Activated CD4-positive, alpha-beta T cell treated with anti-CD3 and anti-CD28 coated beads for 36 hours (primary cell): ENCODE data around the gene MBNL2. TPM values are rescaled to one million over a fixed set of nuclear protein-coding genes. Genes with fewer than 3 reads are reported as not detected.
A peak's percentile ranks its signal among the peaks of the same experiment; 100 is the strongest.

Experiments used
- ATAC-seq: fragments of 200-7000 bp; cut with Tn5 transposase; one replicate; pipeline ENCODE4 v1.10.0; 2021; ENCODE audit warnings: mild to moderate bottlenecking, moderate library complexity
- CTCF ChIA-PET: fragments of 350-600 bp; sonication (Branson Sonifier 250); formaldehyde crosslinking; loops from one replicate; lab custom pipeline; 2021; ENCODE audit warnings: antibody characterized with exemption; lab: Charles Lee
- POLR2A ChIA-PET: fragments of 350-600 bp; sonication (Branson Sonifier 250); formaldehyde crosslinking; loops from one replicate; lab custom pipeline; 2021; ENCODE audit warnings: antibody characterized with exemption, inconsistent platforms; lab: Charles Lee
- DNase-seq: peaks from one replicate; pipeline ENCODE4 v3.0.0-alpha.2; 2020
- H3K27ac Mint-ChIP-seq: one replicate; pipeline ENCODE4 v1.8.0; 2021; ENCODE audit warnings: mixed read lengths
- H3K27me3 Mint-ChIP-seq: one replicate; pipeline ENCODE4 v1.8.0; 2021; ENCODE audit warnings: mixed read lengths
- H3K36me3 Mint-ChIP-seq: one replicate; pipeline ENCODE4 v1.8.0; 2021; ENCODE audit warnings: low read depth, mixed read lengths
- H3K4me1 Mint-ChIP-seq: one replicate; pipeline ENCODE4 v1.8.0; 2021; ENCODE audit warnings: mixed read lengths
- H3K4me3 Mint-ChIP-seq: one replicate; pipeline ENCODE4 v1.8.0; 2021; ENCODE audit warnings: mild to moderate bottlenecking, moderate library complexity, mixed read lengths
- H3K9me3 Mint-ChIP-seq: one replicate; pipeline ENCODE4 v1.8.0; 2021; ENCODE audit warnings: low read depth, mixed read lengths
- intact Hi-C, 2 experiments: fragments of 100-400 bp; cut with DNase I in 1 of 2; cut with micrococcal nuclease in 1 of 2; formaldehyde crosslinking; loops; one replicate each; pipeline versions ENCODE4 v1.14.2 to v1.15.1; 2022 to 2024; cut with DNase I, micrococcal nuclease
- total RNA-seq, 2 experiments: library from RNA; stranded (reverse); gene quantifications; one replicate each; pipeline ENCODE4 v1.2.3, GENCODE V29; 2021

The MBNL2 gene
- total RNA-seq, 2 experiments from 2014 or later = 16.7 to 24.5 TPM

DNA sequence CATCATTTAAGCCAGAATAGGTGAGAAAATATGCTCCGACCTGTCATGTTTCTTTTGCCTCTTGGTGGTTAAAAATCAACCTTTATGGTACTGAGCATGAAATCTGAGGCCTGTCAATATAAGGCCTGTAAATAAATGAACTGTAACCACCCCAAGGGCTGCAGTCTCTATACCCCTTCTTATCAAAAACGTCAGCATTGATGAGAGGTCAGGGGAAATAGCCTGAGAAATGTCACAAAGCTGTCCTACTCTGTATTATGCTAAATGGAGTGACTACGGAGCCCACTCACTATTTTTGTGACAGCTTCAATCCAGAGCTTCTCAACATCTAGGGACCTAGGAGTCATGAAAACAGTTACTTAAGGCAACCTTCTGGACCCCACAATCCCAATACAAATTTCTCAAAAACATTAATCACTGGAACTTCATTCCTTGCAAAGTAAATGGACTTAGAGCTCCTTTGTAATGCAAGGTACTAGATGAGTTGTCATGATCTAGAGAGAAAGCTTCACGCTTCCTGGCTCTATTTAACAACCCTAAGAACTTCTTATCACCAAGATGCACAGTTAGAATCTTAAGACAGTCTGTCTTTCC, 209.1 kb downstream of the MBNL2 start:
- Mint-ChIP-seq H3K27ac (no peak overlapping the region), H3K9me3 (peaks cover 2% of the 10 kb centered on the region), H3K36me3 (peaks cover 1% of the 10 kb centered on the region), H3K27me3 (peaks cover 7% of the 10 kb centered on the region), H3K4me1 (peaks cover 19% of the 10 kb centered on the region), H3K4me3 (peak overlapping the region; percentile 94)
- ATAC-seq = no peak
- CTCF ChIA-PET = interaction anchor here (0.6 to 1.1 kb wide), 6 partner anchors 9 to 1612 kb away, joined by 3 to 4 read pairs (median 4); no protein-coding TSS in a partner anchor
- DNase-seq = no peak
- intact Hi-C loops = loop anchor here in 1 of 2 experiments (5.0 to 10.0 kb wide), 3 partner anchors 106 to 1754 kb away; partner anchors contain the start of genes DNAJC3 and STK24
- POLR2A ChIA-PET = no interaction called here

DNA sequence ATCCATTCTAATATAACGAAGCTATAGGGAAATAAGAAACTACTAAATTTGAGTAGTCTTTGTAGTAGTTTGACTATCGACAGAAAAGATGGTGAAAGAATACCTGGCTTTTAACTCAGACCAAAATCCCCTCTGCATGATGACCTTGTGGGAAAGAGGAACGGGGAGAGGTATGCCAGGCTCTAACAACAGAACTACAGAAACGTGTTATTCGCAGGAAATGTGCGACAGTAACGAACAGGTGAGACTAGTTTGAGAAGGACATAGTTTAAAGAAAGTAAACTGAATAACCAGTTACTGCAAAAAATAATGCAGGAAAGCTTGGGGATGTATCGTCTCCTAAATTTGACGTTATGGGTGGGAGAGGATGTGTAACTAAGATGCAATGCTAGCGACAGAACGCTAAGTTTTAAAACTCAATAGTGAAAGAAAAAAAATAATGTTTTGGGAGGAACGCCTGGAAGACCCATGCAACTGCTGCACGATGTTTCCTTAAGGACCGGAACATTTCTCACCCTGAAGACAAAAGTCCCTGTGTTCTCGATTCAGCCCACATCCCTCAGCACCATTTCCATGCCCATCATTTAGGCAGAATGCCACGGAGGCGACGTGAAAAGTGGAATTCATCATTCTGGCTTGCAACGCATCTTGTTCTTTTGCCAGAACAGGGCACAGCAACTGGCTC, 210.2 kb downstream of the MBNL2 start:
- H3K4me3 Mint-ChIP-seq = peak overlapping the region; percentile 94
- DNase-seq (no peak), ATAC-seq (no peak)
- H3K27ac Mint-ChIP-seq = peak overlapping the region; percentile 99
- peaks cover 25% of the 10 kb centered on the region for H3K4me1 Mint-ChIP-seq
- peaks cover 5% of the 10 kb centered on the region for H3K27me3 Mint-ChIP-seq
- CTCF ChIA-PET = interaction anchor here (0.7 to 1.3 kb wide), 5 partner anchors 10 to 323 kb away, joined by 3 to 5 read pairs (median 4); no protein-coding TSS in a partner anchor
- intact Hi-C loops = loop anchor here (2.0 to 10.0 kb wide), 6 partner anchors 105 to 1756 kb away; partner anchors contain the start of genes DNAJC3 (in 2 of the 2) and STK24 (in 1 of the 2)
- POLR2A ChIA-PET = interaction anchor here (0.6 to 1.3 kb wide), 2 partner anchors 21 to 1756 kb away, joined by 3 to 5 read pairs; partner anchors contain the start of gene DNAJC3
- H3K9me3 Mint-ChIP-seq = no peaks in the 10 kb centered on the region
- peaks cover 1% of the 10 kb centered on the region for H3K36me3 Mint-ChIP-seq

- ATAC-seq = peak; percentile 85
- POLR2A ChIA-PET = interaction anchor here (0.6 to 1.3 kb wide), 4 partner anchors 22 to 1756 kb away, joined by 3 to 5 read pairs (median 4); partner anchors contain the start of gene DNAJC3
Measured at GRCh38 chr13:97432917-97433726, 211.0 kb downstream of the MBNL2 start.

DNA sequence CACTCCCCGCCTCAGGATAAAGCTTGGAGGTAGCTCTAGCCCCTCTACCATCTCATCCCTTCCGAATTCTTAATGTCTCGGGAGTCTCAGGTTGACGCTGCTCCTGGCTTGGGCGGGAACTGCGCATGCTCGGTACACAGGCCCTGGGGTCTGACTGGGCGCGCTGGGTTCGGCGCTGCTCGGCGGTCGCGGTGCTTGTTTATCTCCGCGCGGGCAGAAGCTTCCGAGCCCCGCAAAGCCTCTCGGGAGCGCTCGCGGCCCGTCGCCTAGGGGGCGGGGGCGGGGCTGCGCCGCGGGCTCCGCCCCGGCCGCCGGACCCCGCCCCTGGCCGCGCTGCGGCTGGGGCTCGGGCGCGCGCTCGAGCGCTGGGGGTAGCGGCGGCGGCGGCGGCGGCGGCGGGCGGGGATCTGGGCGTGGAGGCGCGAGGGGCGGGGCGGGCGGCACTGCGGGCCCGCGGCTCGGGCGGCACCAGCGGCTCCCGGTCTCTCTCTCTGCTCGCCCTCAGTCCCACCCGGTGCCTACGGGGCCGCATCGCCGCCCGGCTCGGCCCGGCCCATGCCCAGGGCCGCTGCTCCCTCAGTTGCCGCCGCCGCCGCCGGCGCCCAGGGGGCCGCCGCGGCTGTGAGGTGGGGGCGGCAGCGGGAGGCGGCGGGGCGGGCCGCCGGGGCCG, 211.7 kb downstream of the MBNL2 start, which contains the start of gene RAP2A:
RAP2A (plus strand) TSS at position 443 of the 670 bp plus-strand sequence. CDS start 302 bp downstream, outside the sequence.
- Mint-ChIP-seq H3K9me3 (no peaks in the 10 kb centered on the region), H3K4me1 (peaks cover 25% of the 10 kb centered on the region), H3K36me3 (peaks cover 1% of the 10 kb centered on the region), H3K27ac (peak within 1 kb of the TSS; percentile 99), H3K4me3 (peak within 1 kb of the TSS; percentile 94), H3K27me3 (peaks cover 3% of the 10 kb centered on the region)
- ChIA-PET CTCF (interaction anchor here (1.0 to 1.3 kb wide), 2 partner anchors 23 to 208 kb away, joined by 3 to 5 read pairs; no protein-coding TSS in a partner anchor), POLR2A (interaction anchor here (0.7 to 1.3 kb wide), 3 partner anchors 25 to 1757 kb away, joined by 3 to 5 read pairs (median 5); partner anchors contain the start of gene DNAJC3)
- intact Hi-C loops = loop anchor here (1.0 to 10.0 kb wide), 11 partner anchors 25 to 1757 kb away; partner anchors contain the start of genes DNAJC3 (in 2 of the 2), MBNL2 (in 2 of the 2) and STK24 (in 1 of the 2)
- peak; percentile 95 for DNase-seq
- peak; percentile 63 for ATAC-seq

More at GRCh38 chr13:97432917-97433726, 211.0 kb downstream of the MBNL2 start:
- peaks cover 25% of the 10 kb centered on the region for H3K4me1 Mint-ChIP-seq
- no peaks in the 10 kb centered on the region for H3K9me3 Mint-ChIP-seq
- H3K27me3 Mint-ChIP-seq = peaks cover 5% of the 10 kb centered on the region
- CTCF ChIA-PET = interaction anchor here (0.7 to 1.3 kb wide), 3 partner anchors 11 to 208 kb away, joined by 3 to 5 read pairs (median 3); no protein-coding TSS in a partner anchor
- H3K36me3 Mint-ChIP-seq = peaks cover 1% of the 10 kb centered on the region
- DNase-seq = peak; percentile 98
- H3K27ac Mint-ChIP-seq = peak overlapping the region; percentile 99
- intact Hi-C loops = loop anchor here (1.0 to 10.0 kb wide), 10 partner anchors 104 to 1756 kb away; partner anchors contain the start of genes DNAJC3 (in 2 of the 2), MBNL2 (in 2 of the 2) and STK24 (in 1 of the 2)
- H3K4me3 Mint-ChIP-seq = peak overlapping the region; percentile 94

DNA sequence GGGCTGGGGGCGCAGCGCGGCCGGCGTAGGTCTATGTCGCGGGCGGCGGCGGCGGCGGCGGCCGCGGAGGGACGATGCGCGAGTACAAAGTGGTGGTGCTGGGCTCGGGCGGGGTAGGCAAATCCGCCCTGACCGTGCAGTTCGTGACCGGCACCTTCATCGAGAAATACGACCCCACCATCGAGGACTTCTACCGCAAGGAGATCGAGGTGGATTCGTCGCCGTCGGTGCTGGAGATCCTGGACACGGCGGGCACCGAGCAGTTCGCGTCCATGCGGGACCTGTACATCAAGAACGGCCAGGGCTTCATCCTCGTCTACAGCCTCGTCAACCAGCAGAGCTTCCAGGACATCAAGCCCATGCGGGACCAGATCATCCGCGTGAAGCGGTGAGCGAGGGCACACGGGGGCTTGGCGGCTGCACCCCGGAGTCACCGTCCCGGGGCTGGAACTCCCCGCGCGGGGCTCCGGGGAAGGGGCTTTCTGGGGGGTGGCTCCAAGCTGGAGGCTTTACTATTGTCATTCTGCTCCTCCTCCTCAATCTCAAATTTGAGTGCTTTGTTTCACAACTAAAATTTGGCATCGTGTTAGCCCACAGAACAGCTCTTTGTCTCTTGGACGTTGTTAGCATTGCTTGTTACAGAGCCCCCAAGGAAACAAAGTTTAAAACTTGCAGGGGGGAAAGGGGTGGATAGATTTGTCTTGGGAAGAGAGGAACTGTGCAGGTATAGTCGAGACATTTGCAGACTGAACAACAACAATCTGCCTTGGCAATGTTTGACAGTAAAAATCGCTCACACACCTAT, 212.5 kb downstream of the MBNL2 start:
- intact Hi-C loops = loop anchor here (2.0 to 10.0 kb wide), 4 partner anchors 24 to 1757 kb away; partner anchors contain the start of genes DNAJC3 (in 1 of the 2) and STK24 (in 1 of the 2)
- ATAC-seq (no peak), DNase-seq (peak; percentile 63)
- peaks cover 25% of the 10 kb centered on the region for H3K4me1 Mint-ChIP-seq
- peak overlapping the region; percentile 94 for H3K4me3 Mint-ChIP-seq
- ChIA-PET POLR2A (no interaction called here), CTCF (interaction anchor here (0.7 to 1.2 kb wide), 3 partner anchors 14 to 223 kb away, joined by 3 read pairs; no protein-coding TSS in a partner anchor)
- peaks cover 1% of the 10 kb centered on the region for H3K27me3 Mint-ChIP-seq
- H3K9me3 Mint-ChIP-seq = no peaks in the 10 kb centered on the region
- peak overlapping the region; percentile 71 for H3K27ac Mint-ChIP-seq
- H3K36me3 Mint-ChIP-seq = peaks cover 1% of the 10 kb centered on the region

GRCh38 chr13:97435323-97435722, 213.2 kb downstream of the MBNL2 start:
- H3K4me1 Mint-ChIP-seq = peaks cover 25% of the 10 kb centered on the region
- ChIA-PET POLR2A (no interaction called here), CTCF (interaction anchor here (1.0 to 1.2 kb wide), 2 partner anchors 14 to 27 kb away, joined by 3 read pairs; no protein-coding TSS in a partner anchor)
- intact Hi-C loops = loop anchor here (2.0 to 10.0 kb wide), 3 partner anchors 23 to 1139 kb away; partner anchors contain the start of gene STK24 (in 1 of the 2)
- DNase-seq (no peak), ATAC-seq (no peak)
- H3K27me3 Mint-ChIP-seq = no peaks in the 10 kb centered on the region
- peaks cover 1% of the 10 kb centered on the region for H3K36me3 Mint-ChIP-seq
- peak overlapping the region; percentile 71 for H3K27ac Mint-ChIP-seq
- peak overlapping the region; percentile 94 for H3K4me3 Mint-ChIP-seq
- H3K9me3 Mint-ChIP-seq = no peaks in the 10 kb centered on the region

DNA sequence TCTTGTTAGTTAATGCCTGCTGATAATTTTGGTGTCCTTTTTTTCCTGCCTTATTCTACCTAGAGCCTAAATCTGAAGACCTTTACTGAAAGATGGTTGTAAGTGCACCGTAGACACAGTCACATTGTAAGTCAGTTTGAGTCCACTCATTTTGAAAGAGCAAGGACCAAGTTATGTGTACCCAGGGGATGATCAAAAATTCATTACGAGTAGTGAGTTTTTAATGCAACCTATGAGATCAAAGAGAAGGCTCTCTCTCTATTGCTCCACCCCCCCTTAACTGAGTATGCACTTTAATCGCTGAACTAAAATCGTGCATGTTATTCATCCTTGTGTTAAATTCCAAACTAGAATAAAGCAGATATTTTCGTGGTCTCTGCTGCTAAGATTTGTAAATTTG, 213.7 kb downstream of the MBNL2 start:
- peaks cover 1% of the 10 kb centered on the region for H3K36me3 Mint-ChIP-seq
- POLR2A ChIA-PET = no interaction called here
- H3K4me1 Mint-ChIP-seq = peaks cover 25% of the 10 kb centered on the region
- H3K27me3 Mint-ChIP-seq = no peaks in the 10 kb centered on the region
- no peaks in the 10 kb centered on the region for H3K9me3 Mint-ChIP-seq
- H3K27ac Mint-ChIP-seq = peak overlapping the region; percentile 71
- CTCF ChIA-PET = interaction anchor here (1.0 to 1.2 kb wide), 2 partner anchors 13 to 27 kb away, joined by 3 read pairs; no protein-coding TSS in a partner anchor
- peak overlapping the region; percentile 94 for H3K4me3 Mint-ChIP-seq
- DNase-seq (no peak), ATAC-seq (no peak)
- intact Hi-C loops = loop anchor here (2.0 to 10.0 kb wide), 3 partner anchors 23 to 1139 kb away; partner anchors contain the start of gene STK24 (in 1 of the 2)

DNA sequence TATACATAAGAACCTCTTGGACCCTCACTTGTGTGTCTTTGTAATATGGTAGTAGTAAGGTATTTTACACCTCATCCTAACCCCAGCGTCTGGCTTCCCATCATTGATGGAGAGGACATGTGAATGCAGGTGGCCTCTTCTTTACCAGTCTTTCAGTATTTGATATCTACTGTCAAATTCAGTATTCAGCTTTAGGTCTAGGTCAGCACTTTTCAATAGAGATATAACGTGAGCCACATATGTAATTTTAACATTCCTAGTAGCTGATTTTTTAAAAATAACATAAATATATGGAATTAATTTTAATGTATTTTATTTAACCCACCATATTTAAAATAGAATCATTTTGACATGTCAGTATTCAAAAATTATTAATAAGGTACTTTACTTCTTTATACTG, 214.7 kb downstream of the MBNL2 start:
- Mint-ChIP-seq H3K27me3 (no peaks in the 10 kb centered on the region), H3K36me3 (peaks cover 1% of the 10 kb centered on the region), H3K27ac (no peak overlapping the region), H3K4me1 (peaks cover 22% of the 10 kb centered on the region), H3K9me3 (no peaks in the 10 kb centered on the region), H3K4me3 (no peak overlapping the region)
- intact Hi-C loops = loop anchor here (2.0 to 10.0 kb wide), 3 partner anchors 22 to 1138 kb away; partner anchors contain the start of gene STK24 (in 1 of the 2)
- ChIA-PET CTCF (interaction anchor here (0.6 kb wide), 1 partner anchor 327 kb away, joined by 3 read pairs; no protein-coding TSS in a partner anchor), POLR2A (no interaction called here)
- ATAC-seq (no peak), DNase-seq (no peak)

GRCh38 chr13:97437729-97438128, 215.6 kb downstream of the MBNL2 start:
- intact Hi-C loops = loop anchor here (2.0 to 10.0 kb wide), 3 partner anchors 21 to 1137 kb away; partner anchors contain the start of gene STK24 (in 1 of the 2)
- H3K27me3 Mint-ChIP-seq = no peaks in the 10 kb centered on the region
- no peaks in the 10 kb centered on the region for H3K9me3 Mint-ChIP-seq
- ATAC-seq (no peak), DNase-seq (no peak)
- H3K4me3 Mint-ChIP-seq = no peak overlapping the region
- peaks cover 20% of the 10 kb centered on the region for H3K4me1 Mint-ChIP-seq
- peaks cover 1% of the 10 kb centered on the region for H3K36me3 Mint-ChIP-seq
- H3K27ac Mint-ChIP-seq = no peak overlapping the region
- ChIA-PET CTCF (interaction anchor here (0.6 kb wide), 1 partner anchor 327 kb away, joined by 3 read pairs; no protein-coding TSS in a partner anchor), POLR2A (no interaction called here)
